Globus pallidus (tissue), 1 donor: ENCODE data around the gene ELMO1.
"Not testable (repeated sequence)": the region's sequence is repeated elsewhere in the genome, so short reads cannot be mapped to it uniquely, and the experiment has no call there.

ENCODE experiments used
- DNase-seq: peaks from one replicate; pipeline ENCODE4 v3.0.0-alpha.2; 2015; ENCODE audit warnings: low spot score

ELMO1 gene

DNA sequence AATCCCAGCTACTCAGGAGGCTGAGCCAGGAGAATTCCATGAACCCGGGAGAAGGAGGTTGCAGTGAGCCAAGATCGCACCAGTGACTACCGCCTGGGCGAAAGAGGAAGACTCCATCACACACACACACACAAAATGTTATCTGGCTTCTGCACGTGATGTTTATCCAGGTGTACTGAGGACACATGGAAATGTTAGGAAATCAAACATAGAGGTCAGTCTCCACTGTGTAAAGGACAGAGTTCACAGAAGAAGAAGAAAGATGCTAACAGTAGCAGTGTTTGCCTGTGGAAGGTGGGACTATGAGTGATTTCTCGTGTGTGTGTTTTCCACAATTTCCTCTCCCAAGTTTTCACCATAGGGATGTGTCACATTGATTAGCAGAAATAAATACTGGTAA, 256.9 kb downstream of the ELMO1 start:
- DNase-seq, result no peak

DNA sequence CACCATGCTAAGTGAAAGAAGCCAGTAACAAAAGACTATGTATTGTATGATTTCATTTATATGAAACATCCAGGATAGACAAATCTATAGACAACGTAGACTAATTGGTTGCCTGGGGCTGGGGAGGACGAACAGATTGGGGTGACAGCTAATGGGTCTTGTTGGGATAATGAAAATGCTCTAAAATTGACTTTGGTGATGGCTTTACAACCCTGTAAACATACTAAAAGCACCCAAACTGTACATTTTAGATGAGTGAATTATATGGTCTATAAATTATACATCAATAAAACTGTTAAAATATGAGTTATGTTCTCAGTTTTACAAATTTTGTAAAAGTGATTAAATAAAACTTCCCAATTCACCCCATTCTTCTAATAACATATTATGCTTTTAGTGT, 261.5 kb downstream of the ELMO1 start:
- no peak for DNase-seq

DNA sequence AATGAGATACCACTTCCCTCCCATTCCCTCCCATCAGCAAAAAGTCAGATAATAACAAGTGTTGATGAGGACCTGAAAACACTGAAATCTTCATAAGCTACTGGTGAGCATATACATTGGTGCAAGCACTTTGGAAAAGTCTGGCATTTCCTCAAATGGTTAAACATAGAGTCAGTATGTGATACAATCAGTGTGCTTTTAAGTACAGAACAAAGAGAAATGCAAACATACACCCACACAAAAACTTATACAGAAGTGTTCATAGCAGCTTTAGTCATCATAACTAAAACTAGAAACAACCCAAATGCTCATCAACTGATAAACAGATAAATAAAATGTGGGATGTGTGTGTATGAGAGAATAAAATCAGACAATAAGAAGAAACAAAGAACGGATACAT, 261.9 kb downstream of the ELMO1 start:
- DNase-seq, result no peak

DNA sequence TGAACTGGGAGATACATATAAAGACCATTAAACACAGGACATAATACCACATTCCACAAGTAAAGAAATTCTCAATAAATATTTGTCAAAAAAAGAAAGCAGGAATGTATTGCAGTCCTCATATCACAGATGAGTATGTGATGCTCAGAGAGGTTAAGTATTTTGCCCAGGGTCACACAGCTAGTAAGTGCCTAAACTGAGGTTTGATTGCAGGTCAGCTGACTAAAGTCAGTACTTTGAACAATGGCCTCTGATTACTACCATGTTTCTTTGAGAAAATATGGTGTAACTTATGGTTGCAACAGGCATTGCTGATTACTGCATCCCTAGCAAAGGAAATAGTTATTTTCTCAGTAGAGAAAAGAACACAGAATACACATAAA, 267.1 kb downstream of the ELMO1 start:
- DNase-seq, result no peak

DNA sequence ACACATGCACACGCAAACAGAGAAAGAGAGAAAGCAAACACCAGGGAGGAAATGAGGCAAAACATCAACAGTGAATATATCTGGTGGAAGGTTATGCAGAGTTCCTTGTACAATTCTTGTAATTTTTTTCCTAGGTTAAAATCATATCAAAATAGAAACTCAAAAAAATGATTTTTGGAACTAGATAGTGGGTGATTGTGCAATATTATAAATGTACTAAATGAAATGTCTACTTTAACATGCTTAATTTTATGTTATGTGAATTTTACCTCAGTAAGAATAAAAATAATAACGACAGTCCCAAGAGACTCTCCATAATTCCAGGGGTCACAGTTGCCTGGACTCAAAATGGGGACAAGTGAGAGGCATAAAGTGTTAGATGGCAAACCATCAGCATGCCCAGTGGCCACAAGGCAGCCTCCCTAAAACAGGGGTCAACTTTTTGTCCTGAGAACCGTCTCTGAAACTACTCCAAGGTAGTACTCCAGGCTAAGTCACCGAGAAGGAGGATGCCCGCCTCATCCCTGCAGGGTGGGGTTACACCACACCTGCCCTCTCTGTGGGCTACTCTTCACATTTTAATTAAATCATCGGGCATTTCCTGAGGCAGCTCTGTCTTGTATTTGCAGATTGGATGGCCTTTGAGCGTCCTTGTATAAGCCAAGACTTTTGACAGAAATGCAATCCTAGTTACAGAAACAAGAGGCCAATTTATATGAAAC, 267.7 kb downstream of the ELMO1 start:
- DNase-seq, result no peak

DNA sequence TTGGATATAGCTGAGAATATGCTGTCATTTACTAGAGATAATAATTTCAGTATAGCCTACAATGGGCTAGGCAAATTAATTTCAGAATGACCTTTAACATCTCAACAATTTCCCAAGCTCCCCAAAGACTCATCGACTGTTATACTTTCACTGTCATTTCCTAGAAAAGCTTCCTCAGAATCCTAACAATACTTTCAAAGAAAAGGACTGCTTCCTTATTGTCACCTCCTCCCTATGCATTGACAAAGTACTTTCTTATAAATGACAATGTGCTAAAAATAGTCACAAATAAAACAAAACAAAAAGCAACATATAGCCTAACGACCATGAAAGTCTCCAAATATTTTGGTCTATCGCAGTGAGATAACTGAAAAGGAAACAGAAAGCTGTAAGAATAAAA, 272.6 kb downstream of the ELMO1 start:
- no peak for DNase-seq

DNA sequence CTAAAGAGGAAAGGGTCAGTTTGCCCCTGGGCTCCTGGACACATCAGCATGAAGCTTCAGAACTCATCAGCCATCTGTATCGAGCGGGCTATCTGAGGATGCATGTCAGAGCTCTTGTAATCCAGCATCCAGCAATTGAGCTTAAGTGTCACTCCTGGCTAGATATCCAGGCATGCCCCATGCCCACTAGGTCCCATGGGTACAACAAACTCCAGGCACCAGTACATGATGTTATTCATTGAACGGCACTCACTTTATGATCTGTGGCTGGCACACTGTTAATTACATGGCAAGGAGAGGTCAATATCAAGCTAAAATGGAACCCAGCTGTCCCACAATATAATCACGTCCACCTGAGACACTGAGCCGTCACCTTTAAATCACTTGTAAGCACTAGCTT, 274.2 kb downstream of the ELMO1 start:
- no peak for DNase-seq

DNA sequence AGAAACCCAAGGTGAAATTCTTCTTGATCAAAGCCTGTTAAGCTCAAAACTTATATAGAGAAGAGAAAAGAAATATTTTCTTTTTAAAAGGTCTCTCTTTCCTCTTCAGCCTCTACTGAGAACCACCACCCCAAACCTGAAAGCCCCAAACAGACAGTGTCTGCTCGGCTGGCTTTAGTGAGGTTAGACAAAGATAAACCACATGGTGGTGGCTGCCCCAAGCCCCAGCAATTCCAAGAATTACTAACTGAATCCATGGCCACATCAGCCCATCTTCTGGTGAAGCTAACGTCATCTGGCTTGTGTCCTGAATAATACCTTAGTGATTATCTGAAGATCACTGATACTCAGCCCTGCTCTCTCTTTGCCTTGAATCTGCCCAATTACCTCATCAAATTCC, 275.0 kb downstream of the ELMO1 start:
- no peak for DNase-seq

DNA sequence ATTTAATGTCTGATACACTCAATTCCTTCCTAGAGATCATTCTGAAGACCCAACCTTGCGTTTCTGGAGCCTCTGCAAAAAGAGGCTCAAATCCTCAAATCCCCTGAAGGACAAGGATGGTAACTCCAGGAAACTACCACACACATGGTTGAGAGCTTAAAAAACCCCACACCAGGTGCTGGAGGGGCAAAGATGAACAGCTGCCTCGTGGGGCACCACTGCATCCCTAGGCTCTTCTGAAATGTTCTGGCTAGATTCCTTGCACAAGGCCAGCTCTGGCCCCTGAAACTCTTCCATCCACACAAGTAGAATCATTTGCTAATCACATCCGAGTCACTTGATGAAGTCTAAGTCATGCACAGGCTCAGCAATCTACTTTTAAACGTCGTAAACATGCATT, 286.6 kb downstream of the ELMO1 start:
- no peak for DNase-seq

DNA sequence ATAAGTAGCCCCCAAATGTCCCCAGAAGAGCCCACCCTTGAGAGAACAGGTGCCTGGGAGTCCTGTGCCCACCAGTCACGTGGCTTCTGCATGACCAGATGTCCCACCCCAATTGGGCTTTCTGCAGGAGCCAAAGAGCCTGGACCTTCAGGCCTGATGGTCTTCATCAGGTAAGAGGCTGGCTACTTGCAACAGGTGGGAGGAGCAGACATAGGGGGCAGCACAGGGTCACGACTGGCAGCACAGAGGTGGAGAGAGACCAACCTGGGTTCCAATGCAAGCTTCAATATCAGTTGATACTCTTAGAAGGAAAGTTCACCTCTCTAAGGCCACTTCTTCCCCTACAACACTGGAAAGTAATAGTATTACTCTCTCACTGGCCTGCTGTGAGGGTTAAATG, 288.0 kb downstream of the ELMO1 start:
- DNase-seq, result no peak

DNA sequence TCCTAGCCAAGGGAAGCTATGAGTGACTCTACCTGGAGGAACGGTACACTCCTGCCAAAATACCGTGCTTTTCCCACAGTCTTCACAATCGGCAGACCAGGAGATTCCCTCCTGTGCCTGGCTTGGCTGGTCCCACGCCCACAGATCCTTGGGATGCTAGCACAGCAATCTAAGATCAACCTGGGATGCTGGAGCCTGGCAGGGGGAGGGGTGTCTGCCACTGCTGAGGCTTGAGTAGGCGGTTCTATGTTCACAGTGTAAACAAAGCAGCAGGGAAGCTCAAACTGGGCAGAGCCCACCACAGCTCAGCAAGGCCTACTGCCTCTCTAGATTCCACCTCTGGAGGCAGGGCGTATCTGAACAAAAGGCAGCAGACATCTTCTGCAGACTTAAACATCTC, 295.3 kb downstream of the ELMO1 start:
- no peak for DNase-seq

DNA sequence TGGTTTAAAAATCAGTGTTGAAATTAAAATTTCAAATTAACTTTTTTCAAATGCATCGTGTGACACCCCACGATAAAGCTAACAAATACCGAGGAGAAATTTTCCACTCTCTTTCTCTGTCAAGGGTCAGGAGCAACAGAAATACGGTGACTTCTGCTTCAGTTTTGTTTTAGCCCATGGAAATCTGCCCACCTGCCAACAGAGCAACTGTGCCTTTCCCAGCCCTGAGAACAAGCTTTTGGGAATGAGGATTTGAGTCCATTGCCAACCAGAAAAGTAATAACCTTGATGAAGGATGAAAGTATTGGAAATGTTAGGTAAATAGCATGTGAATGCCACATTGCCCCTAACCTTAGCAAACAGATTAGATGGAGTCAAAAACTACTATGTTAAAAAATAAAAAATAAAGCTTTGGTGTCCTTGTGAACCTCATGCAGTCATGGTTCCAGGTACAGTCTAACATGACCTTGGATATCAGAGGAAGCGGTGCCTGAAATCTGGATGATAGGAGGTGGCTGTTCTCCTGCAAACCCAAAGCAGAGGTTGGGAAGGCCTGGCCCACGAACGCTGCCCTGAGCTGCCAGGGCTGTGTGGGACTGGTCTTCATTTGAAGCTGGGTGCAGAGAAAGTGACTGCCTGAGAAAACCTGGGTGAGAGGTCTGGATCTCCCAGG, 296.8 kb downstream of the ELMO1 start:
- no peak for DNase-seq

DNA sequence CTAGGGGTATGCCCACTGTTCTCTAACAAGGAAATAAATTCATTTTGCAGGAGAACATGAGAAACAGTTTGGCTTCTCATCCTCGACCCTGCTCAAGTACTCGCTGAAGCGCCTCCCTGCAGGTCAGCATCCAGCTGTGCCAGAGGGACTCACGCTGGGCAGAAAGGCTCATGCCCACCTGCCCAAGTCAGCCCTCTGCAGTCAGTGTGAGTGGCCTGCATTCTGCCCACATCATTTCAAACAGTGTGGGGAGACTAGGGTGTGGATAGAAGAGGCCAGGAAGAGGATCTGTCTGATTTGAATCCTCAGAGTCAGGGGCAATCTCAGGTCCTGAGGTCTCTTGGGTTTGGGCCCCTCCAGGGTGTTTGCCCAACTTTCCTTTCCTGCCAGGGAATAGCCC, 297.8 kb downstream of the ELMO1 start:
- no peak for DNase-seq

DNA sequence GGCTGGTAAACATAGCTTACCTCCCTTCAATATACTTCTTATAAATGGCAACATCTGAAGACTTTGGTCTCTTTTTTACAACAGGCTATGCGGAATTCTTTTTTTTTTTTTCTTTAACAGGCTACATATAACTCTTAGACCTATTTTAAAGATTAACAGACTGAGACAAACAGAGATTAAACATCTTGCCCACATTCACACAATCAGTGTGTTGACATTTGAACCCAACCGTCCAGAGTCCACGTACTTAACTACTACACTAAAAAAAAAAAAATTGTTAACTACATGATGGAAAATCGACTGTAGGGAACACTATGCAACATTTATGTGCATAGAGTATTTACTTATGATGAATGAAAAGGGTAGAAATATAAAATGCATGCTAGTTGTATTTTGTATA, 298.5 kb downstream of the ELMO1 start:
- DNase-seq, result no peak

DNA sequence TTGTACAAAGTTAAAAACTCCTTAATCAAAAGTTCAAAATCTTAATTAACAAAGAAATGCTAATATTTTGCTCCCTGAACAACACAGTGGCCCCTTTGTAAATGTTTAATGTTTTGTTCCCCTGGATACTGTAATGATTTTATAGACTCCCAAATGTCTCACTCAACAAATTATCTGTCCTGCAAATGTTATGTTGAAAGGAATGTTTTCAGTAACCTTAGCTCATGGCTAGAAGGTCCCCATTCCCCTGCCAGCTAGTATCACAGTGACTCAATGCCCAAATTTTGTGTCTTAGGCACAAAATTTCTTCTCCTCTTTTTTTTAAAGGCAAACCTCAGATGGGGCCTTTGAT, 298.9 kb downstream of the ELMO1 start:
- DNase-seq, result no peak

DNA sequence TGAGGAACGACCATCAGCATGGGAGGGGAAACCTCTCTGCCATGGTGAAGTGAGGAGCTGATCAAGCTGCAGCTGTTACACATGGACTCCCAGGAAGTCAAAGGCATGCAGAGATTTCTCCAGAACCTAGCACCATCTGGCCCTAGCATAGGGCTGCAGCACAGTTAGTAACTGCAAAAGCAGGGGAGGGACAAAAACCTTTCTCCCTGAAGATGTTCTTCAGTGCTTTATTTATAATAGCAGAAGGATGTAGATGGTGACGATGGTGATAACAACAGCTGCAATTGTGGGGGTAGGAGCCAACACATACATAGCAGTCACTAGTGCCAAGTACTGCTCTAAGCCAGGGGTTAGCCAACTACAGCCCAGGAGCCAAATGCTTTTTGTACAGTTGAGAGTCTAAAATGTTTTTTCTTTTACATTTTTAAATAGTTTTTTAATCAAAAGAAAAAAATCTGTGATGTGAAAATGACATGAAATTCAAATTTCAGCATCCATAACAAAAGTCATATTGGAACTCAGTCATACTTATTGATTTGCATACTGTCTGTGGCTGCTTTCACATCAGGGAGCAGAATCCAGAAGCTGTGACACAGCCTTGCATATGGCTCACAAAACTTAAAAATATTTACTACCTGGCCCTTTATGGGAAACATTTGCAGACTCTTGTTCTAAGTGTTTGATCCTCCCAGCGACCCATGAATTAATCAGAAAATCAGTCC, 299.5 kb downstream of the ELMO1 start:
- DNase-seq, result peak; percentile 36

DNA sequence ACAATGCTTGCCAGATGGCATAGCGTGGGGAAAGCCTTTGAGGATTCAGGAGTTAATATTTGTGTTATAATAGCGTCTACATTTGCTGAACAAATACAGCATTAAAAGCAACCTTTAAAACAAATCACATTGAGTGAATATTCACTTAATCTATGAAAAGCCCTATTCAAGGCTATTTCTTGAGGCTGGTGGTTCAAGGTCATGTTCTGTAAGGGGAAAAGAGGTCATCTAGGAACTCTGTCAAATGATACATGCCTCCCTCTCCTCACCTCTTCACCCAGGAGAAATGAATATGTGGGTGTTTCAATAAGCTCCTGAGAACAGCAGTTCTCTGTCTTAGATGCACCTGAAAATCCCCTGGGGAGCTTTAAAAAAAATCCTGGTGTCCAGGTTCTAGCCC, 303.0 kb downstream of the ELMO1 start:
- DNase-seq, result no peak

DNA sequence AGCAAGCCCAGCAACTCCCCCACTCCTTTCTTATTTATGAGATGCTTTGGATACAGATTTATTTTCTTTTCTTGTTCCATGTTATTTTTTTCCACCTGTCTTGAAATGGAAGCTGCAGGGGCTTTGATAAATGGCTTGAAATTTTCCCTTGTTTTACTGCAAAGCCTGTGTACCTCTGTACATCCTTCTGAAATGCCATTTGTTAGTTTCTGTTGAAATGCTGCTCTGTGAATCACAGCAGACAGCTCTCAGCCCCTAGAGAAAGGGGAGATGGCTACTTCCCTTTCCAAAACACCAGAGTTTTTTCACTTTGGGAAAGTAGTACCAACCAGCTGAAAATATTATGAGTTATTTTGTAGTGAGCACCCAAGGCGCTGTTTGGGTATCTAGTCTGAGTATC, 304.2 kb downstream of the ELMO1 start:
- no peak for DNase-seq

DNA sequence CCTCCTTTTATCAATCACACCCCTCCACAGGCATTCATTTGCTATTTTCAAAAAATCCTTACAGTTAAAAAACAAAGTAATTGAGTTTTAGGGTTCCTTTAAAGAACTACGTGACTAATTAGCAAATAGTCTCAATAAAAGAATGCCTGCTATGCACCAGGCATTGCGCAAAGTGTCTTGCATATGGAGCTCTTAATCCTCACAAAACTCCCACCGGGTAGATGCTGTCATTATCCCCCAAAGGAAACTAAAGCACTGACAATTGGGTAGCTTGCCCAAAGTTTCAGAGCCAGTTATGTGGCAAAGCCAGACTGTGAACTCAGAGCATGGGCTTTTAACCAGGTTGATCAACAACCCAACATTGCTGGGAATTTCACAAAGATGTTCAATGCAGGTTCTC, 305.7 kb downstream of the ELMO1 start:
- DNase-seq, result no peak

DNA sequence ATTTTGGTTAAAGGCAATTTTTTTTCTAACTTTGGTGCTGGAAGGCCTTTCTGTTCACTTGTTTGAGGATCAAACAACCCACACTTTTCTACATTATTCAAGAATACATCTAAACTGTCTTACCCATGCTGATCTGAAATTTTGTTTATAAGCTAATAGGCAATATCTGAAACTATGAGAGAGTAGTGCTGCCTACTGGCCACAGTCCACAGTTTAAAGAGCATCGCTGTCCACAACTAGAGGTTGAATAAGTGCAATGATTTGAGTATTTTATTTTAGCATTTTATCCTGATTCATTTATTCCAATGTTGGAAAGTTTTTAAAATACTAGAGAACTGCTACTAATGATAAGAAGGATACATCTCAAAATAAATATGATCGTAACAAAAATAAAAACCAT, 306.9 kb downstream of the ELMO1 start:
- no peak for DNase-seq

DNA sequence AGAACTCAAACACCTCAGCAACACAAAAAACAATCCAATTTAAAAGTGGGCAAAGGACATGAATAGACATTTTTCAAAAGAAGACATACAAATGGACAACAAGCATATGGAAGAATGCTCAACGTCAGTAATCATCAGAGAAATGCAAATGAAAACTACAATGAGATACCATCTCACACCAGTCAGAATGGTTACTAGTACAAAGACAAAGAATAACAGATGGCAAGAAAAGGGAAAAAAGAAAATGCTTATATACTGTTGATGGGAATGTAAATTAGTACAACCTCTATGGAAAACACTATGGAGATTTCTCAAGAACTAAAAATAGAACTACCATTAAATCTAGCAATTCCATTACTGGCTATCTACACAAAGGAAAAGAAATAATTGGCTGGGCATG, 314.8 kb downstream of the ELMO1 start:
- DNase-seq, result not testable (repeated sequence)

DNA sequence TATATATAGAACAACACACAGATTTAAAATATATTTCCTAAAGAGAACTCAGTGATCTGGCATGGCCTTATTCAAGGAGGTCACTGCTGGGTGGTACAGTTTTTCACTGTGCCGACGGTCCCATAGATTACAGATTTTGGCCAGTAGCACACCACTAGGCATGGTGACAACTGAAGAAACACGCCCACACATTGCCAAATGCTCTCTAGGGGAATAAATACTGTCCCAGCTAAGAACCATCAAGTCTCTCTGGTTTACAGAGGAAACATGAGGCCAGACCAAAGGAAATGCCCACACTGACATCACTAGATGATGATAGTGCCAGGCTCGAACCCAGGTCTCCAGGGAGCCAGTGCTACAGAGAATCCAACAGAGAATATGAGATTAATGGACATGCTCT, 316.8 kb downstream of the ELMO1 start:
- DNase-seq, result no peak

DNA sequence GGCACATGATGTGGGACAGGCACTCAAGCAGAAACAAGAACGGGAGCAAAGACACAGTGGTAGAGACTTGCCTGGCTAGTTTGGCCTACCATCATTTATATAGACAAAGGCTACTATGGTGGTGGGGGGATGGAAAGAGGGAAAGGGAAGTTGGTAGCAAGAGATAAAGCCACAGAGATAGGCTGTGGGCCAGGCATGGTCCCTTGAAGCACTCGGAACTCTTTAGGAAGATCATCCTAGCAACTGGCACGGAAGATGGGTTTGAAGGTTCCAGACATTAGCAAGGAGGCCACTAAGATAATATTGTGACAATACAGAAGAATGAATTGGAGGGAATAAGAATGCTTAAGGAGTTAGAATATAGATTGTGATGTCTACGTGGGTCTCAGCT, 319.6 kb downstream of the ELMO1 start:
- DNase-seq, result no peak
